Endothelial cell of hepatic sinusoid (primary cell): ENCODE data around the gene SMARCD1.
"Not testable (repeated sequence)": the region's sequence is repeated elsewhere in the genome, so short reads cannot be mapped to it uniquely, and the experiment has no call there.

ENCODE experiments used
- in situ Hi-C: cut with HindIII; loops from 2 replicates; pipeline ENCODE4 v1.10.0; 2017; ENCODE audit warnings: low sequenced_read_pairs

The SMARCD1 gene

GRCh38 chr12:50074936-50075807, 10.0 kb upstream of the SMARCD1 start:
- in situ Hi-C loops, result no loop called here

- in situ Hi-C loops, result no loop called here
Measured at GRCh38 chr12:50075808-50076170, 9.4 kb upstream of the SMARCD1 start.

- in situ Hi-C loops, result no loop called here
Measured at GRCh38 chr12:50077099-50077498, 8.0 kb upstream of the SMARCD1 start.

GRCh38 chr12:50078281-50078680, 6.9 kb upstream of the SMARCD1 start:
- in situ Hi-C loops, result no loop called here

- in situ Hi-C loops, result no loop called here
Measured at GRCh38 chr12:50079771-50080170, 5.4 kb upstream of the SMARCD1 start.

GRCh38 chr12:50081096-50081808, 3.9 kb upstream of the SMARCD1 start:
- in situ Hi-C loops, result no loop called here

GRCh38 chr12:50082644-50083043, 2.5 kb upstream of the SMARCD1 start:
- in situ Hi-C loops, result no loop called here

GRCh38 chr12:50083301-50083700, 1.8 kb upstream of the SMARCD1 start:
- in situ Hi-C loops, result no loop called here

DNA sequence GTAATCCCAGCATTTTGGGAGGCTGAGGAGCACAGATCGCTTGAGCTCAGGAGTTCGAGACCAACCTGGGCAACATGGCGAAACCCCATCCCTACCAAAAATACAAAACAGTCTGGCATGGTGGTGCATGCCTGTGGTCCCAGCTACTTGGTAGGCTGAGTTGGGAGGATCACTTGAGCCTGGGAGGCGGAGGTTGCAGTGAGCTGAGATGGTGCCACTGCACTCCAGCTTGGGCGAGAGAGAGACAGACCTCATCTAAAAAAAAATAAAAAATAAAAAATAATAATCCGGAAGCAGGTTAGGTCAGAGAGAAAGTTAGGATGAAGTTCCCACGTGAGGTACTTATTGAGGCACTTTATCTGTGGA, 750 bp upstream of the SMARCD1 start:
- in situ Hi-C loops, result not testable (repeated sequence)

- in situ Hi-C loops, result loop anchor here (5.0 kb wide), 1 partner anchor 92 kb away; no protein-coding TSS in a partner anchor
Measured at GRCh38 chr12:50085615-50086072, 502 bp downstream of the SMARCD1 start.

DNA sequence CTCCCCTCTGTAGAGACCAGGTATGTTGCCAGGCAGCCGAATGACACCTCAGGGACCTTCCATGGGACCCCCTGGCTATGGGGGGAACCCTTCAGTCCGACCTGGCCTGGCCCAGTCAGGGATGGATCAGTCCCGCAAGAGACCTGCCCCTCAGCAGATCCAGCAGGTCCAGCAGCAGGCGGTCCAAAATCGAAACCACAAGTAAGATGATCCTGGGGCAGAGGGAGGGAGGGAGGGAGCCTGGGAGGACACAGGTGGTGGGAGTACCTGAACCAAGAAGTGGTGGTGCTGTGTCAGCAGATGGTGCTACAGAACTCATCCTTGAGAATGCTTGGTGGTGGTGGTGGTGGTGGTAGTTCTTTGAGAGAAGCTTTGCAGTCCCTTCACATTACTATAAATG, 1.0 kb downstream of the SMARCD1 start:
- in situ Hi-C loops, result loop anchor here (5.0 kb wide), 1 partner anchor 91 kb away; no protein-coding TSS in a partner anchor

DNA sequence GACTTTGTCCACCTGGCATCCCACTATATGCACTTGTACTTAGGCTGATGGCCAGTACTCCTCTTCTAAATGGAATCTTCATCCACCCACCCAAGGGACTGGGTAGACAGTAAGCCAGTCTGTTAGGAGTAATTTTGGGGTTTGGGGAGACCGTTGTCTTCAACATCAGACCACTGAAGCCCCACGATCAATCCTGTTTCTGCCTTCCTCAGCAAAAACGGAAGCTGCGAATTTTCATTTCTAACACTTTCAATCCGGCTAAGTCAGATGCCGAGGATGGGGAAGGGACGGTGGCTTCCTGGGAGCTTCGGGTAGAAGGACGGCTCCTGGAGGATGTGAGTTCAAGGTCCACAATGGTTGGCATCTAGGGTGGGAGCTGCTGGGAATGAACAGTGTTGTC, 2.0 kb downstream of the SMARCD1 start:
- in situ Hi-C loops, result loop anchor here (5.0 kb wide), 1 partner anchor 90 kb away; no protein-coding TSS in a partner anchor

- in situ Hi-C loops, result loop anchor here (5.0 kb wide), 1 partner anchor 89 kb away; no protein-coding TSS in a partner anchor
Measured at GRCh38 chr12:50087995-50088394, 2.9 kb downstream of the SMARCD1 start.

- in situ Hi-C loops, result loop anchor here (5.0 kb wide), 1 partner anchor 89 kb away; no protein-coding TSS in a partner anchor
Measured at GRCh38 chr12:50088577-50089335, 3.6 kb downstream of the SMARCD1 start.

DNA sequence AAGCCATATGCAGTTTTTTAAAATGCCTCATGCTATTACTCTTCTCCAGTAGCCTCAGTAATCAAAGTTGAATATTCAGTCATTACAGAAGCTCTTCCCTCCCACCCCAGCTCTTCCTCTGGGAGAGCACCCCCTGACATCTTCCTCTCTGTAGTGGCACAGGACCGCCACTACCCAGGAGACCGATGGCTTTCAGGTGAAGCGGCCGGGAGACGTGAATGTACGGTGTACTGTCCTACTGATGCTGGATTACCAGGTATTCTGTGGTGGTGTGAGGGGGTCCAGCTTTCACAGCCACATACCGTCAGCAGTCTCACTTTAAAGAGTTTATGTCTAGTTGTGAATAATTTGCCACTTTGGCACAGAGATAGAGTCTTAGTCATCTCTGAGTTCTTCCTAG, 4.6 kb downstream of the SMARCD1 start:
- in situ Hi-C loops, result loop anchor here (5.0 kb wide), 1 partner anchor 88 kb away; no protein-coding TSS in a partner anchor

DNA sequence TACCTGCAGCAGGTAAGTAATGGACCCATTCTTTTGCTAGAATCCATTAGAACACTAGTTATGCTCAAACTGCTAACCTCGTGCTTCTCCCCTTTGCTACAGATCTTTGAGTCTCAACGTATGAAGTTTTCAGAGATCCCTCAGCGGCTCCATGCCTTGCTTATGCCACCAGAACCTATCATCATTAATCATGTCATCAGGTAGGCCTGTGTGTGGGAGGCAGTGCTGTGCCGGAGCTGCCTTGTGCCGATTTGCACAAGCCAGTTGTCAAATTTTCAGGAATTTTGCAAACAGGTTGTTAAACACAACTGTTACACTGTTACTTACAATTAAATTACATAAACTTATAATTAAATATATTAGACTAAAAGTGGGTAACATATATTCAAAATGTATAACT, 5.2 kb downstream of the SMARCD1 start:
- in situ Hi-C loops, result no loop called here

DNA sequence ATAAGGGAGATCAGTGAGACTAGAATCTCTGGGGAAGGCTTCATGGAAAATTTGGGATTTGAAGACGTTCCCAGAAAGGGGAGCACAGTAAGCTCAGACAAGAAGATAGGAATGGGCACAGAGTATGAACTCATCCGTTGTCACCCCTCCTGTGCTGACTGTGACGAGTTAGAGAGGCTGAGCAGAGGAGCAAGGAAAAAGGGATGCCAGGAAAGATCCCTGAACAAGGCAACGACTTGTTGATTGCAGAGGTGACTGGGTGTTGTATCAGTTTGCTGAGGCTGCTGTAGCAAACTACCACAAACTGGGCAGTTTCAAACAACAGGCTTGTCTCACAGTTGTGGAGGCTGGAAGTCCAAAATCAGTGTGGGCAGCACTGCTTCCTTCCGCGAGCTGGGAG, 12.8 kb downstream of the SMARCD1 start:
- in situ Hi-C loops, result no loop called here

GRCh38 chr12:50099302-50100008, 14.3 kb downstream of the SMARCD1 start:
- in situ Hi-C loops, result loop anchor here (5.0 kb wide), 1 partner anchor 32 kb away; no protein-coding TSS in a partner anchor

- in situ Hi-C loops, result loop anchor here (5.0 kb wide), 1 partner anchor 33 kb away; no protein-coding TSS in a partner anchor
Measured at GRCh38 chr12:50100561-50100960, 15.4 kb downstream of the SMARCD1 start.

DNA sequence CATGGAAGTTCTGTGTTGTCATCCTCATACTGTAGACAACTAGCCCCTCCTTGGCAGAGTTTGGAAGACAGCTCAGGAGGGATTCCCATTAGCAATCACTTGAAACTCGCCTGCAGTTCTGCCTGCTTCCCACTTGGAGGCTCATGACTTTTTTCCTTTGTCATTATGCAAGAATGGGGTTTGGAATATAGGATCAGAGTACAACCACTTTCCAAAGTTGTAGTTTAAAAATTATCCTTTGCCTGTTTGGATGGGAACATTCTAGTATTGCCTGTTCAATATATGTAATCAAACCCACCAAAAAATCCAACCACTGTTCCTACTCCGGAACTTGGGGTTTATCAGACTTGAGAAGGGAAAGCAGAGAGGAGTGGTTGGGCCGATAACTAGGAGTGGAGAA, 16.5 kb downstream of the SMARCD1 start:
- in situ Hi-C loops, result loop anchor here (5.0 kb wide), 1 partner anchor 34 kb away; no protein-coding TSS in a partner anchor
